ENCODE results near the gene BTBD9. TPM values are rescaled to one million over a fixed set of nuclear protein-coding genes. Genes with fewer than 3 reads are reported as not detected.

BTBD9 gene
- total RNA-seq, 1 experiment from 2014 or later: 9.5 TPM

- in situ Hi-C loops (cut with HindIII; ENCODE audit: low sequenced_read_pairs): no loop called here
- no peak for DNase-seq (ENCODE audit: low spot score)
Observed at GRCh38 chr6:38185752-38186151, 454.0 kb downstream of the BTBD9 start.

- in situ Hi-C loops (cut with HindIII; ENCODE audit: low sequenced_read_pairs): no loop called here
- no peak for DNase-seq (ENCODE audit: low spot score)
Observed at GRCh38 chr6:38185244-38185643, 454.5 kb downstream of the BTBD9 start.

GRCh38 chr6:38184585-38185080 is 455.1 kb downstream of the BTBD9 start:
- in situ Hi-C loops (cut with HindIII; ENCODE audit: low sequenced_read_pairs): no loop called here
- DNase-seq (ENCODE audit: low spot score): peak; percentile 19

- in situ Hi-C loops (cut with HindIII; ENCODE audit: low sequenced_read_pairs): no loop called here
- no peak for DNase-seq (ENCODE audit: low spot score)
Observed at GRCh38 chr6:38183856-38184584, 455.7 kb downstream of the BTBD9 start.

- no peak for DNase-seq (ENCODE audit: low spot score)
Observed at GRCh38 chr6:38182426-38182825, 457.3 kb downstream of the BTBD9 start.

GRCh38 chr6:38180586-38180985 is 459.1 kb downstream of the BTBD9 start:
- in situ Hi-C loops (cut with HindIII; ENCODE audit: low sequenced_read_pairs): no loop called here
- DNase-seq (ENCODE audit: low spot score): no peak

More at GRCh38 chr6:38182426-38182825, 457.3 kb downstream of the BTBD9 start:
- in situ Hi-C loops (cut with HindIII; ENCODE audit: low sequenced_read_pairs): no loop called here

GRCh38 chr6:38179794-38180430 is 459.8 kb downstream of the BTBD9 start:
- in situ Hi-C loops (cut with HindIII; ENCODE audit: low sequenced_read_pairs): no loop called here
- DNase-seq (ENCODE audit: low spot score): no peak

- no peak for DNase-seq (ENCODE audit: low spot score)
- in situ Hi-C loops (cut with HindIII; ENCODE audit: low sequenced_read_pairs): no loop called here
Observed at GRCh38 chr6:38179300-38179699, 460.4 kb downstream of the BTBD9 start.

GRCh38 chr6:38178584-38178886 is 461.2 kb downstream of the BTBD9 start:
- in situ Hi-C loops (cut with HindIII; ENCODE audit: low sequenced_read_pairs): no loop called here
- DNase-seq (ENCODE audit: low spot score): no peak

- DNase-seq (ENCODE audit: low spot score): no peak
- in situ Hi-C loops (cut with HindIII; ENCODE audit: low sequenced_read_pairs): no loop called here
Observed at GRCh38 chr6:38177882-38178583, 461.7 kb downstream of the BTBD9 start.

- in situ Hi-C loops (cut with HindIII; ENCODE audit: low sequenced_read_pairs): no loop called here
- no peak for DNase-seq (ENCODE audit: low spot score)
Observed at GRCh38 chr6:38176797-38177751, 462.7 kb downstream of the BTBD9 start.

GRCh38 chr6:38175786-38176185 is 463.9 kb downstream of the BTBD9 start:
- in situ Hi-C loops (cut with HindIII; ENCODE audit: low sequenced_read_pairs): no loop called here
- DNase-seq (ENCODE audit: low spot score): no peak

- in situ Hi-C loops (cut with HindIII; ENCODE audit: low sequenced_read_pairs): no loop called here
- DNase-seq (ENCODE audit: low spot score): no peak
Observed at GRCh38 chr6:38174806-38175495, 464.8 kb downstream of the BTBD9 start.

GRCh38 chr6:38174315-38174714 is 465.4 kb downstream of the BTBD9 start:
- in situ Hi-C loops (cut with HindIII; ENCODE audit: low sequenced_read_pairs): no loop called here
- no peak for DNase-seq (ENCODE audit: low spot score)

- in situ Hi-C loops (cut with HindIII; ENCODE audit: low sequenced_read_pairs): no loop called here
- DNase-seq (ENCODE audit: low spot score): no peak
Observed at GRCh38 chr6:38173909-38174308, 465.8 kb downstream of the BTBD9 start.

GRCh38 chr6:38172739-38173410 is 466.9 kb downstream of the BTBD9 start:
- no peak for DNase-seq (ENCODE audit: low spot score)
- in situ Hi-C loops (cut with HindIII; ENCODE audit: low sequenced_read_pairs): no loop called here

- no peak for DNase-seq (ENCODE audit: low spot score)
- in situ Hi-C loops (cut with HindIII; ENCODE audit: low sequenced_read_pairs): no loop called here
Observed at GRCh38 chr6:38171997-38172738, 467.6 kb downstream of the BTBD9 start.
